HG03025 (cell line): ENCODE measurements around the gene LRWD1.

Source experiments
- ATAC-seq: cut with Tn5 transposase; IDR thresholded peaks from one replicate; pipeline ENCODE4 v1.9.1; 2021; ENCODE audit warnings: mild to moderate bottlenecking, moderate library complexity; ENCODE audit not compliant: unreplicated experiment, low FRiP score

Gene LRWD1

DNA sequence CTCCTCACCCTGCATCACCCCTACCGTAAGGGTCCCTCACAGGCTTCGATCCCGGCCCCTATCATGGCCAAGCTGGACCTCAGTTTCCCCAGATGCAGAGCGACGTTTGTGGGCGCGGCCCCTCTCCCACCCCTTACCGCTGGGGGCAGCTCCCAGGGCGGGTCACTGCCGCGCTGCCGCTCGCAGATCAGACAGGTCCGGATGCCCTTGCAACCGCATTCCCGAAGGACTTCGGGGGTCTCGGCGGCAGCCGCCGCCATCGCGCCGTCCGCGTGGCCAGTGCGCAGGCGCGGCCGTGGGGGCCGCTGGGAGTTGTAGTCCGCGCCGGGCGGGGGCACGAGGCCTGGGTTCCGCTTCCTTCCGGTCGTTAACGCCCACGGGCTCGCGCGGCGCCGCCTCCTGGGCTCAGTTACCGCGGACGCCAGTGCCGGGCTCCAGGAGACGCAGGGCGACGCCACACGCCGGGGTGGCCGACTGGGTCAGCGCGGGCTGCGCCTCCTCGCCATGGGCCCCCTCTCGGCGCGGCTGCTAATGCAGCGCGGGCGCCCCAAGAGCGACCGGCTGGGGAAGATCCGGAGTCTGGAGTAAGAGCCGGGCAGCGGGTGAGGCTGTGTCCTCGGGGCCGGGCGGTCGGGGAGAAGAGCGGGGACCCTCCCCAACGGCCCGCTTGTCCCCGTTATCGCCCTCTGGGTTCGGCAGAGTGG, at the start of gene LRWD1, which contains the start of gene ALKBH4:
TSS of gene LRWD1 (plus strand) at position 408 of the 704 bp plus-strand sequence. CDS start at position 505, 97 bp downstream.
TSS of gene ALKBH4 (minus strand) at position 287 of the 704 bp plus-strand sequence. CDS start at position 260, 27 bp downstream.
- ATAC-seq = peak; percentile 65

GRCh38 chr7:102415685-102416225, 49.0 kb upstream of the LRWD1 start:
- ATAC-seq = no peak

DNA sequence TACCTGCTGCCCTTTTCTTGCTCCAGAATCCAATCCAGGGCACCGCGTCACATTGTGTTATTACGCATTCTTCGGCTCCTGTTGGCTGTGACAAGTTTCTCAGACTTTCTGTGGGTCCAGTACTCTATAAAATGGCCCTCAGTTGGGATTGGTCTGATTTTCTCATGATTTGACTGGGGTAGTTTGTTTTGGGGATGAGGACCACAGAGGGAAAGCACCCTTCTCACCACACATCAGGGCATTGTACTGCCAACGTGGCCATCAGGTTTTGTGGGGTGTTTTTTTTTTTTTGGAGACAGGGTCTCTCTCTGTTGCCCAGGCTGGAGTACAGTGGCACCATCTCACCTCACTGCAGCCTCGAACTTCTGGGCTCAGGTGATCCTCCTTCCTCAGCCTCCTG, 48.4 kb upstream of the LRWD1 start:
- ATAC-seq = no peak

DNA sequence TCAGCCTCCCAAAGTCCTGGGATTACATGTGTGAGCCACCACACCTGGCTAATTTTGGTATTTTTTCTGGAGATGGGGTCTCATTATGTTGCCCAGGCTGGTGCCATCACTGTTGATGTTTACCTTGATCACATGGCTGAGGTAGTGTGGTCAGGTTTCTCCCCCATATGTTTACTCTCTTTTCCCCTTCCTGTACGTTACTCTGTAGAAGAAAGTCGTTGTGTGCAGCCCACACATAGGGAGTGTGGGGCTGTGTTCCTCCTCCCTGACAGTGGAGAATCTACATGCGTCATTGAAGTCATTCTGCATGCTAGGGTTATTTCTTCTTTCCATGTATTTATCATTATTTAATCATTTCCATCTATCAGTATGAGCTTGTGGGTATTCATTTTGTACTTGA, 47.7 kb upstream of the LRWD1 start:
- ATAC-seq = no peak

GRCh38 chr7:102418592-102418991, 46.2 kb upstream of the LRWD1 start:
- ATAC-seq = no peak

- no peak for ATAC-seq
Observed at GRCh38 chr7:102421706-102422240, 43.0 kb upstream of the LRWD1 start.

DNA sequence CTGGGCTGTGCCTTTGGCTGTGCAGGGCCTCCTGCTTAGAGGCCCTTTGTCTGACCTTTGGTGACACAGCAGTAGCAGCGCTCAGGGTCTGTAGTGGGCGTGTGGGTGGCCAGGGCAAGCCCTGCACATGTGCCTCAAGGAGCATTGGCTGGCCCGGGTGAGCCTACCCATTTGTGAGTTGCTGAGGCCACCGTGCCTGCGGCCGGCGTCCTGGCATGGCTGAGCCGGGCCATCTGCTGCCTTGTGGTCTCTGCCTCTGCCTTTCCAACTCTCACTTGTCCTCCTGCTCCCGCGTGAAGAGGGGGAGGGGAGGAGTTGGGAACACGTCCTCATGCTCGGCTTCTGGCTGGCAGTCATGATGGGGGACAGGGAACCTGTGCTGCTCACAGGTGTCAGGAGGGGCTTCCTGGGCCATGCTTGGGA, 40.6 kb upstream of the LRWD1 start:
- ATAC-seq = no peak

DNA sequence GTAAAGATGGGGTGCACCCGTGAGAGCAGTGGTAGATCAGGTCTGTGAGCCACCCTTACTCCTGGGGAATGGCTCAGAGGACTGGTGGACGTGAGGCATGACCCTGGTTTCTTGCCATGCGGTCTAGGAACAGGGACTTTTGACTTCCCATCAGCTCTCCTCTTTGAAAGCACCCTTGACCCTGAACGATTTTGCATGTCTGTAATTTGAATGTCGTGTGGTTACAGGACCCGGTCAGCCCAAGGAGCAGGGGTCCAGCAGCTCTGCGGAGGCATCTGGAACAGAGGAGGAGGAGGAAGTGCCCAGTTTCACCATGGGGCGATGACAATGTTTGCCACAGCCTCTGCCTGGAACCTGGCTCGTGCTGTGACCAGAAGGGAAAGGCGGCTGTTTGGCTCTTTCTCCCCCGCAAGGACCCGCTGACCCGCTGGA, 40.0 kb upstream of the LRWD1 start:
- no peak for ATAC-seq

- peak; percentile 52 for ATAC-seq
Observed at GRCh38 chr7:102425639-102426267, 39.0 kb upstream of the LRWD1 start.

DNA sequence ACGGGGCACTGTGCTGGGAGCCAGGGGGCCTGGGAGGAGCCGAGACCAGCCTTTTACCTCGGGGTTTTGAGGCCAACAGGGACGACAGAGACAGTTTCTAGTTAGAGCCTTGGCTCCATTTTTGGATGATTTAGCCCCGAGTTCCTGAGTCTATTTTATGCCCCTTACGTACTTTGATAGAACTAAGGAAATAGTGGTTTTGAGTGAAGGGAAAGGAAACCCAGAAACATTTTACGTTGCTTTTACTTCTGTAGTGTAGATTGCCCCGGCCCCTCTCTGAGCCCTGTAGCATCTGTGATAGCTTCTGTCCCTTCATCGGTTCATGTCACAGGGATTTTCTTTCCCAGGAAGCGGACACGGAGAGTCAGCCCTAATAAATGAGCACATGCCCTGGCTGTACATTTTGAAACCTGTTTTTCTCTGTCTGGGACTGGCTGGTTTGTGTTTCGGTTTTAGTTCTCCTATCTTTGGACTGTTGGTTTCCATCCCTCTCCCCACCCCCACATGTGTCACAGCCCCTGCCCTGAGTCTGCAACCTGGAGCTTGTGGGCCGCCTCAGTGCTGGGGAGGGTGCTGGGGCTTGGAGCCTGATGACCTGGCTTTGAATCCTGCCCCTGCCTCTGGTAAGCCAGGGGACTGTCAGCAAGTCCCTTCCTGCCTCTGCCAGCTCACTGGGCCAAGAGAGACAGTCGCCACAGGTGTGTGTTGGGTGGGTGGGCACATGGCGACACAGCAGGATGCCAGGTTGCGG, 38.3 kb upstream of the LRWD1 start:
- peak; percentile 59 for ATAC-seq

GRCh38 chr7:102427019-102427405, 37.8 kb upstream of the LRWD1 start:
- ATAC-seq = no peak

DNA sequence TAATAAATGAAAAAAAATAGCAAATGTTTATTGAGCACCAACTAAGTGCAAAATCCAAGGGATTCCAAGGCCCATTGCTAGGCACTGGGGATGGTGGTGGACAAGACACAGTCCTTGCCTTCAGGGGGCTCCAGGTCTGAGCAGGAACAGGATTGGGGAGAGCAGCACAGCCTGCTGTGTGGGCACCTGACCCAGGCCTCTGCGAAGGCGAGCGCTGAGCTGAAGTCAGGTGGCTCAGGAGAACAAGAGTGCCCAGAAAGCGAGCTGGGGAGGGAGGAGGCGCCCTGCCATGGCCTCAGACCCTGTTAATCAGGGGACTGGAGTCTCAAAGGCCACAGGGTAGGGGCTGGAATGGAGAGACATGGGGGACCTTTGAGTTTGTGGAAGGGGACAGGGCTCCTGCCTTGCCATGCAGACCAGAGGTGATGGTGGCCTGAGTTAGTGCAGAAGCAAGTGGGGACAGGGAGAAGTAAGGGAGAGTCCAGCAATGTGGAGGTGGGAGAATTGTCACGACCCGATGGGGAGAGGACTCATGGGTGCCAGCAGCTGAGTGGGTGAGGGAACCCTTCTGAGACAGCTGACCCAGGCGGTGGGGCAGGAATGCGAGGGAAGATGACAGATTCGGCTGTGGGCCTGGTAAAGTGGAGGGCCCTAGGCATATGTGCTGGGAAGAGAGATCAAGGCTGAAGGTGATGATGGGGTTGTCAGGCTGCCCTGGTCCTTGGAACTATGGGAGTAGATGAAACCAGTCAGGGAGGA, 35.5 kb upstream of the LRWD1 start:
- ATAC-seq = no peak

DNA sequence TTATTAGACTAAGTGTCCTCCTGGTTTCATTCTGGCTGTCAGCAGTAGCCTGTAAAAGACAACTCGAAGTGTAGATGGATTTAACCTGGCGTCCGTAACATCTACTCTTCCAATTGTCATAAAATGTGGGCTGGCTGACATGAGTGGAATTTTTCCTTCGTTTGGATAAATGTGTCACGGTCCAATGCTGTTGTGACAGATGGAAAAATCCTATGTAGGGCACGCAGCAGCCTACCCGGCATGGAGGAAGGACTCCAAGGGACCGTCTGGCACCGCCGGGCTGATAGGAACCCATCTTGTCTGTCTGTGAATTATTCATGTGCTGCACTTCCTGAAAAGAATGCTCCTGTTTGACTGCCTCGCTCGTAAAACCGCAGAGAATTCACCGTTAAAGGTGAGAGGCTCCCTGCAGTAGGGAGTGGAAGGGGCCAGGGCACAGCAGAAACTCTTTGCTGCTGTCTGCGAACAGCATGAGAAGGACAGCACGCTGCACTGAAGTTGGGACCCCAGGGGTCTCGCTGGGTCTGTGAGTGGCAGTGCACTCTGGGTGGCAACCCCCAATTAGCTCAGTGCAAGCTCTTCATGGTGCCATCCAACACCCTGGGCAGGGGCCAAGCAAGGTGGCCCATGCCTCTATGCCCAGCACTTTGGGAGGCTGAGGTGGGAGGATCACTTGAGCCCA, 33.0 kb upstream of the LRWD1 start:
- no peak for ATAC-seq

DNA sequence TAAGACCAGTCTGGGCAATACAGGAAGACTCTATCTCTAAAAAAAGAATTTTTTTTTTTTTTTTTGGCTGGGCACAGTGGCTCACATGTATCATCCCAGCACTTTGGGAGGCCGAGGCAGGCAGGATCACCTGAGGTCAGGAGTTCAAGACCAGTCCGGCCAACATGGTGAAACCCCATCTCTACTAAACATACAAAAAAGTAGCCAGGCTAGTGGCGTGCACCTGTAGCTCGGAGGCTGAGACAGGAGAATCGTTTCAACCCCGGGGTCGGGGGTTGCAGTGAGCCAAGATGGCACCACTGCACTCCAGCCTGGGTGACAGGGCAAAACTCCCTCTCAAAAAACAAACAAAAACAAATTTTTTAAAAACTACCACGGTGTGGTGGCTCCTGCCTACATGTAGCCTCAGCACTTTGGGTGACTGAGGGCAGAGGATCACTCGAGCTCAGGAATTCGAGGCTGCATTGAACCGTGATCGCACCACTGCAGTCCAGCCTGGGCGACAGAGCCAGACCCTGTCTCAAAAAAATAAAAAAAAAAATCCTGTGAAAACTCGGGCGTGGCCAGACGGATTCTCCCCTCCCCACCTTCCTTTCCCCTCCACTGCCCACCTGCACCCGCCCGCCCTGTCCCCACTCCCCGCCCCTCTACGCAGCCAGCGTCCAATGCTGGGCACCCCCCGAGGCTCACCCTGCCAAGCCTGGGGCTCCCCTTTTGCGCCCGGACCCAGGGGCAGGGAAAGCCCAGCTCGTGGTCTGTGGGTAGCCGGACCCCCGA, 32.2 kb upstream of the LRWD1 start:
- ATAC-seq = peak; percentile 18

DNA sequence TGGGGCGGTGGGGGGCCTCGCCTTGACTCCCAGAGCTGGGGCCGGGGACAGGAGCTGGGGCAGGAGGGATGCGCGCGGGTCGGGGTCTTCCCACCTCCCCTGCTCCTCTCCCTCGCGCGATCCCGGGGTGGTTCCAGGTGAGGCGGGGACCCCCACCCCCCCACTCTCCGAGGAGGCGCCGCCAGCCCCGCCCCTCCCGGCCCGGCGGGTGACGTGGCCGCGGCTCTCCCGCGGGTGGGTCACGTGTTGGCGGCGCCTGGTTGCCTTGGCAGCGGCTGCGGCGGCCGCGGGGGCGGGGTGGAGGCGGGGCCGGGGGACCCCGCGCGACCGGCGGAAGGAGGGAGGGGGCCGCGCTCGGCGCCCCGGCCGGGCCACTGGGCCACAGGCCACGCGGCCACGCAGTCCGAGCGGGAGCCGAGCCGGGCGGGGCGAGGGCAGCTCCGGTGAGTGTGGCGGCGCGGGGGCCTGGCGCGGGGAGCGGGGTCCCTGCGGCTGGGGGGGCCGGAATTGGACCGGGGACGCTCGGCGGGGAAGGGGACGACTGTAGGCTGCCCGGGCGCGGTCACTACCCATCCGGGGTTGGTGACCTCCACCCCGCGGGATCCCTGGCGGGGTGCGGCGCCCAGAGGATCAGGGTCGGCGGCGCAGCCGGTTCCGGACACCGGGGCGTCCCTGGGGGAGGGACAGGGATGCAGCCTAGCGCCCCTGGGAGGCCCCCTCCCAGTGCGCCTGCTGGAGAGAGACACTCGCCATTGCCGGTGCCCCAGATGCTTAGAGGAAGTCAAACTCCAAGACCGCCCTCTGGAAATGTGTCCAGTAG, 31.4 kb upstream of the LRWD1 start, which contains the start of gene ORAI2:
TSS of gene ORAI2 (plus strand) at position 357 of the 820 bp plus-strand sequence. CDS start 5,382 bp downstream, outside the sequence.
- ATAC-seq = peak; percentile 53

DNA sequence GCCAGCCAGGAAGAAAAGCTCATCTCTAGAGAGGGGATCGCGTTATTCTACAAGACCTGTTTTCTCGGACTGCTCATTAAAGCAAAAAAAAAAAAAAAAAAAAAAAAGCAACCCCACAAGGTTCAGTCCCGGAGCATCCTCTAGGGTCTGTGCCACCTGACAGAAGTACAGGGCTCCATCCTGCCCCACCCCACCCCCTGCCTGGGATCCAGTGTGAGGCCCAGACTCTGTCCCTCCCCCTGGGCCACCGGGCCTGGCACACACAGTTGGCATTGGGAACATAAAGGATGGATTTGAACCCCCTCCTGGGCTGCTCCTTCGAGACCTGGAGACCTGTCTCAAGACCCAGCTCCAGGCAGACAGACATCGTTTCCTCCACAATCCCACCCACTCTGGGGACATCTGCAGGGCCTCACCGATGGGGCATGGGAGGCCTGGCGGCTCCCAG, 30.7 kb upstream of the LRWD1 start:
- no peak for ATAC-seq

DNA sequence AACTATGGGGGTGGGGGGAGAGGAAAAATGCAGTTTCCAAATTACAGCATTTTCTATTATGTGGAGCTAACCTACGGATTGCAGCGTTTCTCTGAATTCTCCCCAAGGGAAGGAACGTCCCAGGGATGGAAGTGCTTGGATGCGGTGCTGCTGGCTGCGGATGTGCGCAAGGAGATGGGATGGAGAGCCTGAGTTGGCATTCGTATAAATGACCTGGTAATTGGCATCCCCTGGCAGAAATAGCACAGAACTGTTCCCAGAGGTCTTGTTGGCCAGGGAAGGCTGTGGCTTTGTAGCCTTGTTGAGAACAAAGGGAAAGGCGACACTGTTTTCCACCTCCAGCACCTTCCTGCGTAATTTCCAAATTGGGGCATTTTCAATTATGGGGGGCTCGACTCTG, 28.7 kb upstream of the LRWD1 start:
- ATAC-seq = no peak
